Measurements from ENCODE around the gene TPK1. TPM values are rescaled to one million over a fixed set of nuclear protein-coding genes. Genes with fewer than 3 reads are reported as not detected.

TPK1 gene
- total and polyA plus RNA-seq, 2 of the 8 experiments (the other 6 are each of a cell fraction or from before 2014, with no cell fraction given) = 1.9 to 2.7 TPM

- H3K4me2 ChIP-seq (ENCODE audit: insufficient read depth in 1 of 2, low read depth in 2 of 2, low read length in 2 of 2) = no peak overlapping the region
- H3K4ac ChIP-seq (replicated peaks; ENCODE audit: insufficient read length, low read depth, low read length) = no peak overlapping the region
- no peak overlapping the region for H3K9ac ChIP-seq (replicated peaks in 1 of 4; ENCODE audit: extremely low read depth in 1 of 4, low read depth in 3 of 4, low read length in 3 of 4)
- H2BK120ac ChIP-seq (replicated peaks; ENCODE audit: low read depth, low read length) = no peak overlapping the region
- H2BK5ac ChIP-seq (ENCODE audit: low read depth, low read length) = no peak overlapping the region
- no peak overlapping the region for H4K5ac ChIP-seq (ENCODE audit: insufficient read length, low read depth, low read length)
- H3K27ac ChIP-seq (ENCODE audit: low read depth, low read length) = no peak overlapping the region
- no peak overlapping the region for H4K8ac ChIP-seq (ENCODE audit: extremely low read depth, insufficient read depth, low read length)
- H3K9me3 ChIP-seq (ENCODE audit: insufficient read depth in 2 of 2, low read depth in 1 of 2, low read length in 1 of 2) = no peaks in the 10 kb centered on the region
- no peaks in the 10 kb centered on the region for H4K20me1 ChIP-seq (replicated peaks in 1 of 2; ENCODE audit: control insufficient read depth in 1 of 2, insufficient read depth in 2 of 2, low read length in 2 of 2)
- H3K56ac ChIP-seq (replicated peaks; ENCODE audit: insufficient read length, low read depth, low read length) = no peak overlapping the region
- ChIA-PET POLR2A (ENCODE audit: partially characterized antibody) (no interaction called here), CTCF (ENCODE audit: partially characterized antibody) (interaction anchor here (1.2 kb wide), 1 partner anchor 12 kb away, joined by 4 read pairs; no protein-coding TSS in a partner anchor)
- no peaks in the 10 kb centered on the region for H3K23me2 ChIP-seq (ENCODE audit: low read depth, low read length)
- no peaks in the 10 kb centered on the region for H3K4me1 ChIP-seq (replicated peaks in 1 of 4; ENCODE audit: control insufficient read depth in 3 of 4, insufficient read depth in 4 of 4, low read length in 3 of 4)
- no peak overlapping the region for H3K4me3 ChIP-seq (ENCODE audit: extremely low read depth in 1 of 4, insufficient read depth in 2 of 4, low read depth in 3 of 4, low read length in 4 of 4)
- TF ChIP-seq, protein P1, sequence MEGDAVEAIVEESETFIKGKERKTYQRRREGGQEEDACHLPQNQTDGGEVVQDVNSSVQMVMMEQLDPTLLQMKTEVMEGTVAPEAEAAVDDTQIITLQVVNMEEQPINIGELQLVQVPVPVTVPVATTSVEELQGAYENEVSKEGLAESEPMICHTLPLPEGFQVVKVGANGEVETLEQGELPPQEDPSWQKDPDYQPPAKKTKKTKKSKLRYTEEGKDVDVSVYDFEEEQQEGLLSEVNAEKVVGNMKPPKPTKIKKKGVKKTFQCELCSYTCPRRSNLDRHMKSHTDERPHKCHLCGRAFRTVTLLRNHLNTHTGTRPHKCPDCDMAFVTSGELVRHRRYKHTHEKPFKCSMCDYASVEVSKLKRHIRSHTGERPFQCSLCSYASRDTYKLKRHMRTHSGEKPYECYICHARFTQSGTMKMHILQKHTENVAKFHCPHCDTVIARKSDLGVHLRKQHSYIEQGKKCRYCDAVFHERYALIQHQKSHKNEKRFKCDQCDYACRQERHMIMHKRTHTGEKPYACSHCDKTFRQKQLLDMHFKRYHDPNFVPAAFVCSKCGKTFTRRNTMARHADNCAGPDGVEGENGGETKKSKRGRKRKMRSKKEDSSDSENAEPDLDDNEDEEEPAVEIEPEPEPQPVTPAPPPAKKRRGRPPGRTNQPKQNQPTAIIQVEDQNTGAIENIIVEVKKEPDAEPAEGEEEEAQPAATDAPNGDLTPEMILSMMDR (IDR thresholded peaks at IDR 0.05; ENCODE audit: control extremely low read depth in 1 of 3, insufficient read depth in 1 of 3, low read depth in 1 of 3, low read length in 3 of 3) = no peak
- TF ChIP-seq TAF1 (IDR thresholded peaks at IDR 0.05; ENCODE audit: low read depth, low read length) (no peak), EP300 (IDR thresholded peaks at IDR 0.05; ENCODE audit: borderline replicate concordance in 1 of 2, low read depth in 2 of 2, low read length in 2 of 2) (no peak), POLR2A (IDR thresholded peaks at IDR 0.05; ENCODE audit: control extremely low read depth in 1 of 2, low read depth in 2 of 2, low read length in 2 of 2) (no peak), KDM5A (IDR thresholded peaks at IDR 0.05; ENCODE audit: low read length) (no peak), SRF (IDR thresholded peaks at IDR 0.05; ENCODE audit: low read depth, low read length) (no peak), RNF2 (IDR thresholded peaks at IDR 0.05; ENCODE audit: borderline replicate concordance, low read depth, low read length, missing control alignments, poor library complexity, severe bottlenecking) (no peak), CTBP2 (IDR thresholded peaks at IDR 0.05; ENCODE audit: borderline replicate concordance, insufficient read depth, insufficient read length, low read length) (no peak), SAP30 (IDR thresholded peaks at IDR 0.05; ENCODE audit: insufficient read depth, insufficient replicate concordance, low read length) (no peak), E2F6 (IDR thresholded peaks at IDR 0.05) (no peak)
- H2BK20ac ChIP-seq (ENCODE audit: low read length) = no peak overlapping the region
- no peaks in the 10 kb centered on the region for H3K27me3 ChIP-seq (replicated peaks in 1 of 4; ENCODE audit: control insufficient read depth in 3 of 4, extremely low read depth in 1 of 4, insufficient read depth in 3 of 4, low read length in 3 of 4)
- H4K91ac ChIP-seq (replicated peaks; ENCODE audit: insufficient read length, low read length) = no peak overlapping the region
- FAIRE-seq (no peak), DNase-seq (ENCODE audit: low read depth in 1 of 2, low spot score in 2 of 2) (no peak)
- no peak overlapping the region for H2BK12ac ChIP-seq (ENCODE audit: low read depth, low read length)
- no peak overlapping the region for H2AK5ac ChIP-seq (ENCODE audit: low read depth, low read length)
- H3K23ac ChIP-seq (ENCODE audit: insufficient read length) = no peak overlapping the region
- H2BK15ac ChIP-seq (ENCODE audit: low read length) = no peak overlapping the region
- H3K14ac ChIP-seq (ENCODE audit: insufficient read length) = no peak overlapping the region
- no peak overlapping the region for H3K18ac ChIP-seq (ENCODE audit: extremely low read depth, low read length)
- WGBS, 2 experiments (ENCODE audit: extremely low coverage in 1 of 2, insufficient coverage in 1 of 2, insufficient read length in 1 of 2, insufficient replicate concordance in 2 of 2, low coverage in 1 of 2, low lambda C conversion rate in 2 of 2, missing lambda C conversion rate in 1 of 2) = 100% methylated on average over 1 of the region's 1 CpG; no CpG with 5 or more reads in 1 of the 2 experiments
- no peaks in the 10 kb centered on the region for H3K36me3 ChIP-seq (ENCODE audit: control insufficient read depth in 2 of 4, insufficient read depth in 4 of 4, low read length in 3 of 4)
- no peaks in the 10 kb centered on the region for H3K79me1 ChIP-seq (ENCODE audit: low read depth, low read length)
- H3K79me2 ChIP-seq (ENCODE audit: control insufficient read depth in 1 of 2, insufficient read depth in 2 of 2, low read length in 2 of 2) = no peaks in the 10 kb centered on the region
- no peak overlapping the region for H2AFZ ChIP-seq (ENCODE audit: low read length)
Measured at GRCh38 chr7:144445590-144445989, 390.3 kb downstream of the TPK1 start.

Data from H1 (cell line).